IPS-18c (cell line): Measurements from ENCODE around the gene SLC6A15.

ENCODE experiments used
- H3K4me3 ChIP-seq: 2 replicates; pipeline ENCODE4 v1.7.0; 2013; ENCODE audit warnings: low read depth, mild to moderate bottlenecking, low read length, moderate library complexity; ENCODE audit not compliant: insufficient read depth
- H3K9me3 ChIP-seq: one replicate; pipeline ENCODE4 v1.6.1; 2013; ENCODE audit warnings: mild to moderate bottlenecking, low read length, moderate library complexity; ENCODE audit not compliant: control insufficient read depth, insufficient read depth

SLC6A15 gene

DNA sequence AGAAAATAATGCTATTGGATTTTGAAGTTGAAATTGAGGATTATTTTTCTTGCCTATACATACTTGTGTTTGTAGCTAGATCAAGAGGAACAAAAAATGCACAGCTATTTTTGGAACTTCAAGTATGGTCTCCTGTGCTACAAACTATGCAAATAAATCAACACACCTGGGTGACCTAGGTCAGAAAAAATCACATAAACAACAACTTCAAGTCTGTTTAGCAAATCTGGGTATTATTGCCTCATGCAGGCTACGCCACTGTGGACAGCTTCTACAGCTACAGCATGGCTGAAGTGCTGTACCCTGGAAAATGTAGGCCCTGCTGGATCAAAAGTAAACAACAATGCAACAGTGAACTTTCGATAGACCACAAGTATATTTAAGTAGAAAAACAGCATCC lies 87.5 kb downstream of the SLC6A15 start:
- no peaks in the 10 kb centered on the region for H3K9me3 ChIP-seq
- H3K4me3 ChIP-seq: no peak overlapping the region

DNA sequence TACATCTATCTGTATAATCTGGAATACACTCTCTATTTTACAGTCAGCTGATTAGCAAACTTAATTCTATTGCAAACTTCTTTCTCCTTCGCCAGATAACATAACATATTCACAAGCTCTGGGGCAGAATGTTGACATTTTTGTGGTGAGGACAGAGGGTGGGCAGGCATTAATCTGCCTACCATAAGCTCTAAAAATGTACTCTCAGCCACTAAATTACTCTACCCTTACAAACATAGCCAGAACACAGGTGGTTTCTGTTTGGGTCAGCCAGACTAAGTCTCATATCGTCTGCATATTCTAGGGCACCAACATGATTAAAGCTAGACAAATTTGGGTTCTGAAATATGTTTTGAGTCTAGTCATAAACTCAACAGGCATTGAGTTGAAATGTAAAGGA lies 90.1 kb downstream of the SLC6A15 start:
- no peak overlapping the region for H3K4me3 ChIP-seq

GRCh38 chr12:84816916-84817695 lies 95.5 kb downstream of the SLC6A15 start:
- no peak overlapping the region for H3K4me3 ChIP-seq
- no peaks in the 10 kb centered on the region for H3K9me3 ChIP-seq

More for the DNA sequence above, 90.1 kb downstream of the SLC6A15 start:
- no peaks in the 10 kb centered on the region for H3K9me3 ChIP-seq

- Histone ChIP-seq H3K4me3 (no peak overlapping the region), H3K9me3 (no peaks in the 10 kb centered on the region)
Measured at GRCh38 chr12:84814664-84815245, 97.8 kb downstream of the SLC6A15 start.

GRCh38 chr12:84813780-84814663 lies 98.6 kb downstream of the SLC6A15 start:
- no peak overlapping the region for H3K4me3 ChIP-seq
- H3K9me3 ChIP-seq: no peaks in the 10 kb centered on the region

- Histone ChIP-seq H3K4me3 (no peak overlapping the region), H3K9me3 (no peaks in the 10 kb centered on the region)
Measured at GRCh38 chr12:84811291-84811690, 101.3 kb downstream of the SLC6A15 start.

DNA sequence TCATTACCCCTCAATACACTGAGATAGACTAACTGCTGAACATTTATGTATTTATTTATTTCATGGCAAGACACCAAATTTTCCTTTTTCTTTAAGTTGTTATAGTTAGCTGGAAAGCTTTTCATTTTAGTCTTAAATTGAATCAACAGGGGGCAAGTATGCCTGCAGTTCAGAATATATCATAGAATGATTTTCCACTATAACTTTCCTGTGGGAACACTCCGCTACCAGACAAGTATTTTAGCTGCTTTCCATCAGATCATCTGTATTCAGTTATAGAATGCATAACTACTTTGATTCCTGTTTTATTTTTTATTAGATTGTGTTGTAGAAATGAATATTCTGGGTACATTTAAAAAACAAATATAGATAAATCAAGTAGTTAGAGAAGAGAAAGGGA lies 102.0 kb downstream of the SLC6A15 start:
- no peak overlapping the region for H3K4me3 ChIP-seq
- H3K9me3 ChIP-seq: no peaks in the 10 kb centered on the region
